NOMO-1 (cell line): ENCODE data around the gene USP2.
A peak's percentile ranks its signal among the peaks of the same experiment; 100 is the strongest.

ENCODE experiments used
- DNase-seq, 2 experiments: peaks; one replicate each; lab custom pipeline; 2025; ENCODE audit not compliant: unreplicated experiment in 2 of 2; lab: John Stamatoyannopoulos, UW

Gene USP2, protein sequence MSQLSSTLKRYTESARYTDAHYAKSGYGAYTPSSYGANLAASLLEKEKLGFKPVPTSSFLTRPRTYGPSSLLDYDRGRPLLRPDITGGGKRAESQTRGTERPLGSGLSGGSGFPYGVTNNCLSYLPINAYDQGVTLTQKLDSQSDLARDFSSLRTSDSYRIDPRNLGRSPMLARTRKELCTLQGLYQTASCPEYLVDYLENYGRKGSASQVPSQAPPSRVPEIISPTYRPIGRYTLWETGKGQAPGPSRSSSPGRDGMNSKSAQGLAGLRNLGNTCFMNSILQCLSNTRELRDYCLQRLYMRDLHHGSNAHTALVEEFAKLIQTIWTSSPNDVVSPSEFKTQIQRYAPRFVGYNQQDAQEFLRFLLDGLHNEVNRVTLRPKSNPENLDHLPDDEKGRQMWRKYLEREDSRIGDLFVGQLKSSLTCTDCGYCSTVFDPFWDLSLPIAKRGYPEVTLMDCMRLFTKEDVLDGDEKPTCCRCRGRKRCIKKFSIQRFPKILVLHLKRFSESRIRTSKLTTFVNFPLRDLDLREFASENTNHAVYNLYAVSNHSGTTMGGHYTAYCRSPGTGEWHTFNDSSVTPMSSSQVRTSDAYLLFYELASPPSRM

GRCh38 chr11:119381181-119381988, at the start of gene USP2:
TSS of gene USP2 (minus strand) at chr11:119381690. CDS start at chr11:119373480, 8,210 bp downstream.
- DNase-seq = peak; percentile 96

- DNase-seq = peak; percentile 3 to 13
Observed at GRCh38 chr11:119427279-119427678, 45.8 kb upstream of the USP2 start.

DNA sequence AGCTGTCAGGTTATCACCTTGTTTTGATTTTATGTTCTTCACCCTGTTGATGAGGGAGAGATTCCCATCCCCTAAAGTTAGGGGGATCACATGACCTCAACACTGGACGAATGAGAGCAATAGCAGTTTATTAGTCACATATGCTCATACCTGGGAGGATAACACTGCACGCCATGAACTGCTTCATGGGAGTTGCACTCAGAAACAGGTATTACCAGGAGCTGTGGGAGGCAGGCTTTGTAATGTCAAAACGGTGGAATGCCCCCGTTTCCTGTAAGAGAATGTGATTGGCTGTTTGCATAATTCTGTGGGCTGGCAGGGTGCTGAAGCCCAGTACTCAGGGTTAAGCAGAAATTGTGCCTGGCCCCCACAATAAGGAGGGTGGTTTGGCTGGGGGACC, 44.7 kb upstream of the USP2 start:
- no peak for DNase-seq

GRCh38 chr11:119424775-119425174, 43.3 kb upstream of the USP2 start:
- DNase-seq = no peak

DNA sequence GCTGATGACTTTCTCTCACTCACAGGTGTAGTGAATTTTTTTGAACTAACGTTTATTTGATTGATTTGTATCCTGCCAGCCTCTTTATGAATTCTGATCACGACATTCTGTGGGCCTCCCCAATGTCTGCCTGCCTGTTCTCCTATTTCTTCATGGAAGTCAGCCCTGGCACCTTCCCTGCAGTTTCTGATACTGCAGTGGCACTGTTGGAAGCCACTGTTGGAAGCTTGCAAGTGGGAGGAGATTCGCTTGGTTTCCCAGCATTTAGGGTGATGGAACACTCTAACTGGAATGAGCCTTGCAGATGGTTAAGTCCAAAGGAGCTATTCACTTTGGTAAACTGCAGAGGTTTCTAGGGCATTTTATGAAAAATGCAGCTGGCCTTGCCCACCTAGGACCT, 42.8 kb upstream of the USP2 start:
- no peak for DNase-seq

- no peak for DNase-seq
Observed at GRCh38 chr11:119423509-119424254, 42.2 kb upstream of the USP2 start.

DNA sequence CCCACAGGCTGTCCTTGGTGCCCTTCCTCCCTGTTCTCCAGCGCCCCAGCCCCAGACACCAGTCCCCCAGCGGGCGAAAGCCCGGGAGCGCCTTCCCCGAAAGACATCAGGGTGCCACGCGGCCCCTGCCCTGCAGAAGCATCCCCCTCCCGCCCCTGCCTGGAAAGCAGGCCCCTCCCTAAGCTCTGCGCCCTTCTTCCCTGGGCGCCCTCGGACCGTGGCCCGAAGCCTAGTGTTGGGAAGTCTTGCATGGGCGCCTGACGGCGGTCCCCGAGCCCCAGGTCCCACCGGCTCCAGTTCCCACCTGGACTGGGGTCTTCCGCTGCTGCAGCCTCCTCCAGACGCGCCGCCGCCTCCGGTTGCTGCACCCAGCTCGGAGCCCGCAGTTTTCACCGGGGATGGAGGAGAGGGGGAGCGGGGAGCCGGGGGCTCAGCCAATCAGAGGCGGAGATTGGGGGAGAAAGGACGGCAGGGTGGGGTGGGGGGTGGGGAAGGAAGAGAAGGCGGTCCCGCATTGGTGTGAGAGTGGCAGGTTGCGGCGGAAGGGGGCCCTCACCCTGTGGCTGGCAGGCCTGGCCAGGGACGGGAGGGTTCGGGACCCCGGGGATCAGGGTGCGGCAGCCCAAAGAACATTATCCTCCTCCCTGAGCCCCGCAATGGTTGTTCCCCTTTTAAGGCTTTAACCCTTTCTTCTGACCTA, 41.5 kb upstream of the USP2 start, which contains the start of gene THY1:
TSS of gene THY1 (minus strand) at position 364 of the 700 bp plus-strand sequence. CDS start 2,267 bp downstream, outside the sequence.
- no peak for DNase-seq

- no peak for DNase-seq
Observed at GRCh38 chr11:119421941-119422808, 40.7 kb upstream of the USP2 start.

DNA sequence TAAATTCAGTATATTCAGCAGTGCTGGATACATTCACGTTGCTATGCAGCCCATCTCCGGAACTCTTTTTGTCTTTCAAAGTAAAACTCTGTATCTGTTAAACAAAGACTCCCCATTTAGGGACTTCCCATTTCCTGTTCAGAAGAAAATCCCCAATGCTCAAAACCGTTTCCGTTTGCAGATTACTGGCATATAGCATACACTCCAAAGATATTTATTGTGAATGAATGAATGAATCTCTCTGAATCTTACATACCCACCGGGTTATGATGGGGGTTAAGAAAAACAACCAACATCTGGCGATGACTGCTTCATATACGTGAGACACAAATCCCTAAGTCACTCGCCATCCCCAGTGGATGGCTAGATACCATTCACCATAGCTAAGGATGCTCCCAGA, 39.9 kb upstream of the USP2 start:
- no peak for DNase-seq

- no peak for DNase-seq
Observed at GRCh38 chr11:119420631-119421030, 39.1 kb upstream of the USP2 start.

DNA sequence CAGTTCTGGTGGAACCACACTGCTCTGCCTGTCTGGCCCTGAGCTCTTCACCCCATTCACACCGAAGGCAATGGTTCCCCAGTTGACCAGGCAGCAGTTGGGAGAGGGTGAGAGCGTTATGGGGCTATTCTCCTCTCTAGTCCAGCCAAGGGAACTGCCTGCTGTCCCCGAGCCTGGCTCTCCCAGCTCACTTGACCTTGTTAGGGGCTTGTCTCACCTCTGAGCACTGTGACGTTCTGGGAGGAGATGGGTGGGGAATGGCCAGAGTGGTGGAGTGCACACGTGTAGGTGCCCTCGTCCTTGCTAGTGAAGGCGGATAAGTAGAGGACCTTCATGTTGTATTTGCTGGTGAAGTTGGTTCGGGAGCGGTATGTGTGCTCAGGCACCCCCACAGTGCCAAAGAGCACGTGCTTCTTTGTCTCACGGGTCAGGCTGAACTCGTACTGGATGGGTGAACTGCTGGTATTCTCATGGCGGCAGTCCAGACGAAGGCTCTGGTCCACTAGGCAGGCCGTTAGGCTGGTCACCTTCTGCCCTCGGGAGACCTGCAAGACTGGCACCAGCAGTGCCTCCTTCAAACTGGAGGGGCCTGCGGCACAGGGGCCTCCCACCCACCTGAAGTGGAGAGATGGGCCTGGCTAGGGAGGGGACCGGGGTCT, 38.5 kb upstream of the USP2 start:
- no peak for DNase-seq

- DNase-seq = no peak
Observed at GRCh38 chr11:119419246-119419645, 37.8 kb upstream of the USP2 start.

DNA sequence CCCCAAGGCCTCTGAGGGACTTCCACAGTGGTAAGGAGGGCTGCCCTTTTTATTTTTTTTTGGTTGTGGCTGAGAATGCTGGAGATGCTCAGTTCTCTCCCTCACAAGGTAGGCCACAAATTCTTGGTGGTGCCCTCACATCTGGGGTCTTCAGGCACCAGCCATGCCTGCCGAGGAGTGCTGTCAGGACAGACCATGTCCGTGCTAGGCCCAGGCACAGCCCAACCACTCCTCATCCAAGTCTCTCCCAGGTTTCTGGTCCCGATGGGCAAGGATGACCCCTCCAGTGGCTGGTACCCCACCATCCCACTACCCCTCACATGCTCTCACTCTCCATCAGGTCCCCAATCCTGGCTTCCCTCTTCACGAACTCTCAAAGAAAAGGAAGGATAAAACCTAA, 37.3 kb upstream of the USP2 start:
- no peak for DNase-seq

DNA sequence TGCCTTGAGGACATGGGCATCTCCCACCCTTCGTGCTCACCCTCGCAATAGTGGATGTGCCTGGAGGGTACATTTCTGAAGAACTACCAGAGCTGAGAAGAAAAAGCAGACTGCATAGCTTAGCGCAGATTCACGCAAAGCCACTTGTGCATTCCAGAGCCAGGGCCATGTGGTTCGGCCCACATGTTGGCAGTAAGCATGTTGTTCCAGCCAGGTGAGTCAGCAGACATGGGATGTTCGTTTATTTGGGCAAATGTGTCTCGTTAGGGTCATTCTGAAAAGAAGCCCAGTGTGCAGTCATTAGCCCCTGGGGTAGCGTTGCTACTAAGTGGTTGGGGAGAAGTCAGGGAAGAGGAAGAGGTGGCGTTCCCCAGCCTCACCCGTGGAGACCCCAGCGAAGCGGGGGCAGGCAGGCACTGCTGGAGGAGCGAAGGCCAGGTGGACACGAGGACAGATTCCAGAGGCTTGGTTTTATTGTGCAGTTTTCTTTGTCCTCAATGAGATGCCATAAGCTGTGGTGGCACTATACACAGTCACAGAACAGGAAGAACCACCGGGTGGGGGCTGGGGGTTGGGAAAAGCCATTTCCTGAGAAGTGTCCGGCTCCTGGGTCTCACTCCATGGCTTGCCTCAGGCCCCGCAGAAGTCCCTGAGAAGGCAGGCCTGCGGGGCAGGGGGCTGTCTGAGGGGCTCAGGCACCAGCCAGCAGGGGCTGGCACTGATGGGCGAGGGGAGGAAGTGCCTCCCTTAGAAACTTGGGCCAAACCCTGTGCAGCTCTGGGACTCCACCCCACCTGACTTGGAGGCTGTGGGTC, 36.4 kb upstream of the USP2 start:
- DNase-seq = no peak

GRCh38 chr11:119416606-119417580, 35.4 kb upstream of the USP2 start:
- no peak for DNase-seq

DNA sequence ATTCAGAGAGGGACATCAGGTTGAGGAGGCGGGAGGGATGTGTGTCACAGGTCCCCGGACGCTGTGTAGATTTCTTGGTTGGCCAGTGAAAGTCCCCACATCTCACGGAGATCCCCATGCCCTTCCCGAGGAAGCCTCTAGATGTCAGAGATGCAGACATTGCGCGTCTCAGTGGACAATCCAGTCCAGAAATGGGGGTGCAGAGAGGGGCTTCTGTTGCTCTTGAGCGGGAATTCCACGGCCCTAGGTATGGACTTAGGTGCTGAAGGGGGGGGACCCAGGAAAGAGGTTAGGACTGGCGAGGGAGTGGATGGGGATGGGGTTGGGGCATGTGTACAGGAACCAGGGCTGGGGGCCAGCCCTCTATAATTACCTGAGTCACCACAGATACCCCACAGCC, 34.5 kb upstream of the USP2 start:
- DNase-seq = no peak

- DNase-seq = no peak
Observed at GRCh38 chr11:119415517-119415916, 34.0 kb upstream of the USP2 start.
